Measurements from ENCODE around the gene TM2D3.

Gene TM2D3

DNA sequence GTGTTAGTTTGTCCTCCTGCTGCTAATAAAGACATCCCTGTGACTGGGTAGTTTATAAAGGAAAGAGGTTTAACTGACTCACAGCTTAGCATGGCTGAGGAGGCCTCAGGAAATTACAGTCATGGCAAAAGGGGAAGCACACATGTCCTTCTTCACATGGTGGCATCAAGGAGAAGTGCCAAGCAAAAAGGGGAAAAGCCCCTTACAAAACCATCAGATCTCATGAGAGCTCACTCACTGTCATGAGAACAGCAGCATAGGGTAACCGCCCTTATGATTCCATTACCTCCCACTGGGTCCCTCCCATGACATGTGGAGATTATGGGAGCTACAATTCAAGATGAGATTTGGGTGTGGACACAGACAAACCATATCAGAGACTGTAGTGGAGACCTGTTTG is 27.0 kb downstream of the TM2D3 start:
- peaks cover 8% of the 10 kb centered on the region; the same call in 1 of the 2 replicates for H3K79me2 ChIP-seq (ENCODE audit: low read length)
- TF ChIP-seq EZH2phosphoT487 (IDR thresholded peaks at IDR 0.05; ENCODE audit: low read length): no peak
- TF ChIP-seq, protein P1, sequence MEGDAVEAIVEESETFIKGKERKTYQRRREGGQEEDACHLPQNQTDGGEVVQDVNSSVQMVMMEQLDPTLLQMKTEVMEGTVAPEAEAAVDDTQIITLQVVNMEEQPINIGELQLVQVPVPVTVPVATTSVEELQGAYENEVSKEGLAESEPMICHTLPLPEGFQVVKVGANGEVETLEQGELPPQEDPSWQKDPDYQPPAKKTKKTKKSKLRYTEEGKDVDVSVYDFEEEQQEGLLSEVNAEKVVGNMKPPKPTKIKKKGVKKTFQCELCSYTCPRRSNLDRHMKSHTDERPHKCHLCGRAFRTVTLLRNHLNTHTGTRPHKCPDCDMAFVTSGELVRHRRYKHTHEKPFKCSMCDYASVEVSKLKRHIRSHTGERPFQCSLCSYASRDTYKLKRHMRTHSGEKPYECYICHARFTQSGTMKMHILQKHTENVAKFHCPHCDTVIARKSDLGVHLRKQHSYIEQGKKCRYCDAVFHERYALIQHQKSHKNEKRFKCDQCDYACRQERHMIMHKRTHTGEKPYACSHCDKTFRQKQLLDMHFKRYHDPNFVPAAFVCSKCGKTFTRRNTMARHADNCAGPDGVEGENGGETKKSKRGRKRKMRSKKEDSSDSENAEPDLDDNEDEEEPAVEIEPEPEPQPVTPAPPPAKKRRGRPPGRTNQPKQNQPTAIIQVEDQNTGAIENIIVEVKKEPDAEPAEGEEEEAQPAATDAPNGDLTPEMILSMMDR (IDR thresholded peaks at IDR 0.05; ENCODE audit: low read length): no peak
- no peak for TF ChIP-seq EZH2 (optimal IDR thresholded peaks at IDR 0.05; ENCODE audit: low read depth, low read length)
- peaks cover 10% of the 10 kb centered on the region; the same call in 1 of the 2 replicates for H3F3A ChIP-seq (ENCODE audit: insufficient read depth, low read length)
- DNase-seq: no peak
- H3K27me3 ChIP-seq (replicated peaks; ENCODE audit: insufficient read depth, low read length): no peaks in the 10 kb centered on the region
- no peak overlapping the region for H3K9ac ChIP-seq (ENCODE audit: low read length)
- no peaks in the 10 kb centered on the region for H3K36me3 ChIP-seq (replicated peaks; ENCODE audit: insufficient read depth, low read length)
- no peak overlapping the region for H2AFZ ChIP-seq (ENCODE audit: low read length)
- H3K9me2 ChIP-seq (replicated peaks; ENCODE audit: insufficient read depth, low read length): no peaks in the 10 kb centered on the region
- no peaks in the 10 kb centered on the region for H3K9me3 ChIP-seq (replicated peaks; ENCODE audit: insufficient read depth, low read length)
- peaks cover 37% of the 10 kb centered on the region for H3K4me1 ChIP-seq (ENCODE audit: low read length)
- H3K27ac ChIP-seq (ENCODE audit: low read length): no peak overlapping the region
- H3K4me3 ChIP-seq (ENCODE audit: low read length): no peak overlapping the region
- H3K4me2 ChIP-seq (ENCODE audit: low read depth, low read length): no peak overlapping the region
- H4K20me1 ChIP-seq (ENCODE audit: insufficient read depth, low read length): no peaks in the 10 kb centered on the region

DNA sequence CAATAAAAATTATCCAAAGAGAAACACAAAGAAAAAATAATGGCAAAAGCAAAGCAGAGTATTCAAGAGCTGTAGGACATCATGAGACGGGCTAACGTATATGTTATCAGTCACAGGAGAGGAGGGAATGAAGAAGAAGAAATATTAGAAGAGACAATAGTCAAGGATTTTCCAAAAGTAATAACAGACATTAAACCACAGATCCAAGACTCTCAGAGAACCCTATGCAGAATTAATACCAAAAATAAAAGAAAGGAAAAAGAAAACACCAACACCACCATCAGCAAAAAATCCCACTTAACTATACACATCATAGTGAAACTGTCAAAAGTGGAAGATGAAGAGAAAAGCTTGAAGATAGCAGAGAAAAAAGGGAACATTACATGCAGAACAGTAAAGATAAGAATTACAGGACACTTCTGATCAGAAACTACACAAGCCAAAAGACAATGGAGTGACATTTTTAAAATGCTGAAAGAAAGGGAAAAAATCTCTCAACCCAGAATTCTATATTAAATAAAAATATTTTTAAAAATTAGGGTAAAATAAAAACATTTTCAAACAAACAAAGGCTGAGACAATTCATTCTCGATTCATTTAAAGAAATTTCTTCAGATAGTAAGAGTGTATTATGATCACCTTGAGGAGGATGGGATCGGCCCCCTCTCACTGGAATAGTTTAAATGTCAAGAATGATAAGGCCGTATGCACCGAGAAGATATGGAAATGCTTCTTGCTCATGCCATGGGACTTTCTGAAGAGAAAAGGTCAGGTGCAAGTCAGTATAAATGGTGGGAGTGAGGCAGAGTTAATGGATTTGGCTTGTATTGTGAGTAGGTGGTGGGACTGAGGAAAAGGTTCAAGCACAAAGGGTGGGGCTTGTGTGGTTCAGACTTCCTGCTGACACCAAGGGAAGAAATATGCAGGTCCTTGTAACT is 28.5 kb downstream of the TM2D3 start:
- Histone ChIP-seq H3K79me2 (ENCODE audit: low read length) (peaks cover 11% of the 10 kb centered on the region; the same call in 1 of the 2 replicates), H3K9me3 (replicated peaks; ENCODE audit: insufficient read depth, low read length) (no peaks in the 10 kb centered on the region), H2AFZ (ENCODE audit: low read length) (no peak overlapping the region), H3K27me3 (replicated peaks; ENCODE audit: insufficient read depth, low read length) (no peaks in the 10 kb centered on the region), H3K4me1 (ENCODE audit: low read length) (peaks cover 52% of the 10 kb centered on the region), H4K20me1 (ENCODE audit: insufficient read depth, low read length) (no peaks in the 10 kb centered on the region), H3K9me2 (replicated peaks; ENCODE audit: insufficient read depth, low read length) (no peaks in the 10 kb centered on the region), H3K27ac (ENCODE audit: low read length) (no peak overlapping the region), H3K4me3 (ENCODE audit: low read length) (no peak overlapping the region), H3F3A (ENCODE audit: insufficient read depth, low read length) (peaks cover 10% of the 10 kb centered on the region; the same call in 1 of the 2 replicates), H3K9ac (ENCODE audit: low read length) (no peak overlapping the region), H3K4me2 (ENCODE audit: low read depth, low read length) (no peak overlapping the region), H3K36me3 (replicated peaks; ENCODE audit: insufficient read depth, low read length) (no peaks in the 10 kb centered on the region)
- no peak for DNase-seq
- TF ChIP-seq EZH2phosphoT487 (IDR thresholded peaks at IDR 0.05; ENCODE audit: low read length) (no peak), EZH2 (optimal IDR thresholded peaks at IDR 0.05; ENCODE audit: low read depth, low read length) (no peak)
- TF ChIP-seq, protein P1 (IDR thresholded peaks at IDR 0.05; ENCODE audit: low read length): no peak

DNA sequence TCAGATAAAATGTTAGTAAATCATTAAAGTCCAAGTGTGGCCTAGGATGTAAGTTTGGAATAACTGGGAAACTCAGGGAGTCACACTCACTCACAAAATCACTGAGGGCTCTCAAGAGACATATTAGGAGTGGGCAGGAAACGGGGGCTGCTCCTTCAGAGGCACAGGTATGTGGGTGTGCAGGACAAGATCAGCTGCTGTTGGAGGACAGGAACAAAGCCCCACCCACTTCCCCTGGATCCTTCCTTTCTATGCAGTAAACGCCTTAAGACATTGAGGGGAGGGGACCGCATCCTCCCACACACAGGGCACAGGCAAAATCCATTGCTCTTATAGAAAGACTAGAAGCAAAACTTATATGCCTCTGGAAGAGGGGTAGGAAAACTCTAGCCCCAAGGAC is 30.2 kb downstream of the TM2D3 start:
- no peak for TF ChIP-seq EZH2 (optimal IDR thresholded peaks at IDR 0.05; ENCODE audit: low read depth, low read length)
- TF ChIP-seq, protein P1 (IDR thresholded peaks at IDR 0.05; ENCODE audit: low read length): no peak
- TF ChIP-seq EZH2phosphoT487 (IDR thresholded peaks at IDR 0.05; ENCODE audit: low read length): no peak
- no peak overlapping the region for H3K4me2 ChIP-seq (ENCODE audit: low read depth, low read length)
- H3F3A ChIP-seq (ENCODE audit: insufficient read depth, low read length): peaks cover 10% of the 10 kb centered on the region; the same call in 1 of the 2 replicates
- H3K36me3 ChIP-seq (replicated peaks; ENCODE audit: insufficient read depth, low read length): no peaks in the 10 kb centered on the region
- H3K27me3 ChIP-seq (replicated peaks; ENCODE audit: insufficient read depth, low read length): no peaks in the 10 kb centered on the region
- H3K27ac ChIP-seq (ENCODE audit: low read length): no peak overlapping the region
- no peak overlapping the region for H3K9ac ChIP-seq (ENCODE audit: low read length)
- H4K20me1 ChIP-seq (ENCODE audit: insufficient read depth, low read length): no peaks in the 10 kb centered on the region
- H2AFZ ChIP-seq (ENCODE audit: low read length): no peak overlapping the region
- peaks cover 52% of the 10 kb centered on the region for H3K4me1 ChIP-seq (ENCODE audit: low read length)
- H3K4me3 ChIP-seq (ENCODE audit: low read length): no peak overlapping the region
- peaks cover 11% of the 10 kb centered on the region; the same call in 1 of the 2 replicates for H3K79me2 ChIP-seq (ENCODE audit: low read length)
- H3K9me2 ChIP-seq (replicated peaks; ENCODE audit: insufficient read depth, low read length): no peaks in the 10 kb centered on the region
- H3K9me3 ChIP-seq (replicated peaks; ENCODE audit: insufficient read depth, low read length): no peaks in the 10 kb centered on the region
- no peak for DNase-seq
